ENCODE measurements around the gene SINHCAF.

The SINHCAF gene

DNA sequence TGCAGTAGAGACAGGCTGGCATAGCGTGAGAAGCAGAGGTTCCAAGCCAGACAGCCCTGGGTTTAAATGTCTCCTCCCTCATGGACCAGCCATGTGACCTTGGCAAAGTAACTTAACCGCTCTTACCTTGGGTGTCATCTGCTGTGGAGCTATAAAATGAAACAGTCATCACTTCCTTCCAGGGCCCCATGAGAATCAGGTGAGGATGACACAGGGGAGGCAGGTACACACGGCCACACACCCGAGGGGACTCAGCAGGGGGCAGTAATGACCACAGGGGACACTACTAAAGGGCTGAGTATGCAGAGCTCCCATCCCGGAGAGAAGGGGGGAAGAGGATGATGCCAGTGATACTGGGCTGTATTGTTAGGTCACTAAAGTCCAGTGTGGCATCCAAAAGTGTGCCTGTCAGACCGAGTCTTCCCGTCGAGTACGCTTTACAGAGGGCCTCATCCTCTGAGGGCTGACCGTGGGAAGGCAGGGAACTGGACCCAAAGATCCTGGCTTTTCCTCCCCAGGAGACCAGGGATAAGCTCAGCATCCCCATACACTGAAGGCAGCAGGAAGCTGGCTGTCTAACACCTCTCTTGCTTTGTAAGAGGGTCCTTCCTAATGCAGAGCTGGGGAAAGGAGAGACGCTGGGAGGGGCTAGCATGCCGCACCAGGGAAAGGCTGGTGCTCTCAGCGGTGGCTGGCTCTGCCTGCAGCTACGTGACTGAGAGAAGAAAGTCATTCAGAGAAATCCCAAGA, 94.2 kb downstream of the SINHCAF start:
- no peak for DNase-seq

Measured in NCI-H1436 treated with DMSO at 0.1 percent for 48 hours (cell line).